Measurements from ENCODE around the gene C13orf46. TPM values are rescaled to one million over a fixed set of nuclear protein-coding genes. Genes with fewer than 3 reads are reported as not detected.

Gene C13orf46
- total RNA-seq, 1 donor from 2014 or later, result not detected

- Histone ChIP-seq H3K27me3 (no peaks in the 10 kb centered on the region), H3K9ac (no peak overlapping the region), H3F3A (ENCODE audit: low read depth) (no peaks in the 10 kb centered on the region), H3K4me3 (no peak overlapping the region), H3K4me1 (no peaks in the 10 kb centered on the region), H3K4me2 (no peak overlapping the region), H3K79me2 (ENCODE audit: low read depth) (no peaks in the 10 kb centered on the region), H3K27ac (no peak overlapping the region), H3K9me3 (ENCODE audit: low read depth) (no peaks in the 10 kb centered on the region), H3K36me3 (no peaks in the 10 kb centered on the region), H4K20me1 (ENCODE audit: low read depth) (no peaks in the 10 kb centered on the region), H2AFZ (replicated peaks) (no peak overlapping the region)
- no peak for DNase-seq (ENCODE audit: low spot score)
- TF ChIP-seq EZH2 (IDR thresholded peaks at IDR 0.05) (no peak), EZH2phosphoT487 (IDR thresholded peaks at IDR 0.05) (no peak), CTCF (IDR thresholded peaks at IDR 0.05) (no peak)
- Mint-ChIP-seq H3K36me3 (peaks cover 13% of the 10 kb centered on the region), H3K27me3 (ENCODE audit: insufficient read depth, low read depth) (no peaks in the 10 kb centered on the region), H3K4me3 (no peak overlapping the region), H3K9me3 (no peaks in the 10 kb centered on the region), H3K4me1 (peaks cover 5% of the 10 kb centered on the region), H3K27ac (no peak overlapping the region)
These were observed 25.1 kb upstream of the C13orf46 start for GRCh38 chr13:113998781-113999617.

- H3K79me2 ChIP-seq (ENCODE audit: low read depth), result no peaks in the 10 kb centered on the region
- H3K27me3 ChIP-seq, result no peaks in the 10 kb centered on the region
- Mint-ChIP-seq H3K4me1 (peaks cover 5% of the 10 kb centered on the region), H3K9me3 (no peaks in the 10 kb centered on the region), H3K4me3 (no peak overlapping the region), H3K27me3 (ENCODE audit: insufficient read depth, low read depth) (no peaks in the 10 kb centered on the region), H3K27ac (peak overlapping the region; percentile 81), H3K36me3 (peaks cover 13% of the 10 kb centered on the region)
- no peak for TF ChIP-seq EZH2phosphoT487 (IDR thresholded peaks at IDR 0.05)
- no peak for DNase-seq (ENCODE audit: low spot score)
- H3K4me2 ChIP-seq, result no peak overlapping the region
- H3F3A ChIP-seq (ENCODE audit: low read depth), result no peaks in the 10 kb centered on the region
- H3K9me3 ChIP-seq (ENCODE audit: low read depth), result no peaks in the 10 kb centered on the region
- H3K9ac ChIP-seq, result no peak overlapping the region
- H3K4me3 ChIP-seq, result no peak overlapping the region
- H2AFZ ChIP-seq (replicated peaks), result no peak overlapping the region
- H4K20me1 ChIP-seq (ENCODE audit: low read depth), result no peaks in the 10 kb centered on the region
- no peak overlapping the region for H3K27ac ChIP-seq
- H3K4me1 ChIP-seq, result no peaks in the 10 kb centered on the region
- H3K36me3 ChIP-seq, result no peaks in the 10 kb centered on the region
These were observed 24.2 kb upstream of the C13orf46 start for GRCh38 chr13:113997845-113998751.

GRCh38 chr13:113996912-113997745 lies 23.3 kb upstream of the C13orf46 start:
- Histone ChIP-seq H3F3A (ENCODE audit: low read depth) (no peaks in the 10 kb centered on the region), H3K4me1 (no peaks in the 10 kb centered on the region), H3K79me2 (ENCODE audit: low read depth) (no peaks in the 10 kb centered on the region), H4K20me1 (ENCODE audit: low read depth) (no peaks in the 10 kb centered on the region), H3K4me3 (no peak overlapping the region), H3K9me3 (ENCODE audit: low read depth) (no peaks in the 10 kb centered on the region), H3K36me3 (no peaks in the 10 kb centered on the region), H3K4me2 (no peak overlapping the region), H3K9ac (no peak overlapping the region), H2AFZ (replicated peaks) (no peak overlapping the region), H3K27me3 (no peaks in the 10 kb centered on the region), H3K27ac (no peak overlapping the region)
- TF ChIP-seq EZH2phosphoT487 (IDR thresholded peaks at IDR 0.05), result no peak
- TF ChIP-seq CTCF (IDR thresholded peaks at IDR 0.05), result no peak
- TF ChIP-seq EZH2 (IDR thresholded peaks at IDR 0.05), result no peak
- no peak overlapping the region for H3K4me3 Mint-ChIP-seq
- H3K27ac Mint-ChIP-seq, result no peak overlapping the region
- no peaks in the 10 kb centered on the region for H3K9me3 Mint-ChIP-seq
- H3K36me3 Mint-ChIP-seq, result peaks cover 17% of the 10 kb centered on the region
- peaks cover 8% of the 10 kb centered on the region for H3K4me1 Mint-ChIP-seq
- DNase-seq (ENCODE audit: low spot score), result no peak
- no peaks in the 10 kb centered on the region for H3K27me3 Mint-ChIP-seq (ENCODE audit: insufficient read depth, low read depth)
